K562 (cell line): ENCODE data around the gene DYRK4. TPM values are rescaled to one million over a fixed set of nuclear protein-coding genes. Genes with fewer than 3 reads are reported as not detected.

Experiments used
- ATAC-seq: fragments of 200-7000 bp; cut with Tn5 transposase; 3 replicates; pipeline ENCODE4 v1.9.1; 2020; ENCODE audit warnings: moderate library complexity
- BruUV-seq: library from RNA; stranded (reverse); fragments of 400-500 nt; replicated peaks from 2 replicates; lab custom pipeline; 2021; lab: Mats Ljungman, UMichigan
- CTCF ChIA-PET: fragments of 300-600 bp; formaldehyde crosslinking; extraction: SDS; loops from one replicate; lab custom pipeline; 2021; ENCODE audit warnings: low intra/inter-chr PET ratio; lab: Yijun Ruan, JAX
- POLR2A ChIA-PET: fragments of 300-600, 350-650 bp; sonication (Branson Sonifier 250); formaldehyde crosslinking; extraction: SDS; loops from one replicate; lab custom pipeline; 2021; ENCODE audit warnings: antibody characterized with exemption, inconsistent platforms; lab: Yijun Ruan, JAX
- DNase-seq, 4 experiments: peaks; one replicate each; pipeline versions ENCODE4 v3.0.0 to v3.0.0-alpha.2; 2011 to 2018; ENCODE audit warnings: low spot score in 3 of 4, mixed read lengths in 3 of 4; ENCODE audit errors: extremely low read depth in 1 of 4
- FAIRE-seq: peaks from 2 replicates; lab custom pipeline; 2011; peaks lifted over from hg19 to GRCh38; lab: Jason Lieb, UNC
- H2AFZ ChIP-seq: 2 replicates; pipeline ENCODE4 v1.6.0; 2011; ENCODE audit warnings: low read depth, low read length, control low read depth, inconsistent platforms
- H3K27ac ChIP-seq: fragments of 200-600 bp; 3 replicates; pipeline ENCODE4 v1.8.0; 2011; ENCODE audit warnings: low read depth, mild to moderate bottlenecking, control low read depth, inconsistent platforms, low read length, moderate library complexity, mixed read lengths; ENCODE audit errors: extremely low read depth
- H3K27me3 ChIP-seq, 2 experiments: fragments of 300-600 bp in 1 of 2; 2 replicates in 1 of 2; 3 replicates in 1 of 2; pipeline versions ENCODE4 v1.6.0 to v1.8.0; 2011; ENCODE audit warnings: inconsistent platforms in 2 of 2, low read length in 2 of 2, mild to moderate bottlenecking in 1 of 2, mixed read lengths in 1 of 2, moderate library complexity in 1 of 2; ENCODE audit not compliant: control insufficient read depth in 2 of 2, insufficient read depth in 2 of 2
- H3K36me3 ChIP-seq: fragments of 300-600 bp; 3 replicates; pipeline ENCODE4 v1.8.0; 2011; ENCODE audit warnings: mild to moderate bottlenecking, low read length, inconsistent platforms; ENCODE audit not compliant: control insufficient read depth, insufficient read depth
- H3K4me1 ChIP-seq, 2 experiments: fragments of 200-600 bp in 1 of 2; replicated peaks in 1 of 2; 2 replicates in 1 of 2; 3 replicates in 1 of 2; pipeline versions ENCODE4 v1.5.1 to v1.8.0; 2011; ENCODE audit warnings: inconsistent platforms in 2 of 2, low read length in 2 of 2, mild to moderate bottlenecking in 1 of 2, mixed read lengths in 1 of 2, moderate library complexity in 1 of 2; ENCODE audit not compliant: control insufficient read depth in 2 of 2, insufficient read depth in 2 of 2
- H3K4me2 ChIP-seq: 2 replicates; pipeline ENCODE4 v1.6.1; 2011; ENCODE audit warnings: low read length, control low read depth, inconsistent platforms, mixed read lengths; ENCODE audit not compliant: insufficient read depth
- H3K4me3 ChIP-seq: fragments of 200-600 bp; sonication (generic), shearing (Covaris generic); 2 replicates; pipeline ENCODE4 v1.5.1; 2016; ENCODE audit warnings: control low read depth, inconsistent platforms
- H3K79me2 ChIP-seq: fragments of 200-600 bp; 3 replicates; pipeline ENCODE4 v1.8.0; 2011; ENCODE audit warnings: low read length, inconsistent platforms; ENCODE audit not compliant: control insufficient read depth, insufficient read depth
- H3K9ac ChIP-seq, 2 experiments: 2 replicates each; pipeline versions ENCODE4 v1.6.0 to v1.6.1; 2011; ENCODE audit warnings: low read depth in 2 of 2, low read length in 2 of 2, control low read depth in 1 of 2, inconsistent platforms in 1 of 2, mild to moderate bottlenecking in 1 of 2, mixed read lengths in 1 of 2; ENCODE audit not compliant: insufficient read depth in 1 of 2
- H3K9me1 ChIP-seq: one replicate; pipeline ENCODE4 v1.6.0; 2011; ENCODE audit warnings: inconsistent platforms, mild to moderate bottlenecking, low read length, moderate library complexity; ENCODE audit not compliant: control insufficient read depth, insufficient read depth
- H3K9me3 ChIP-seq: replicated peaks from 2 replicates; pipeline ENCODE4 v1.5.1; 2011; ENCODE audit warnings: low read depth, low read length, inconsistent platforms; ENCODE audit not compliant: control insufficient read depth, insufficient read depth
- H4K20me1 ChIP-seq: replicated peaks from 2 replicates; pipeline ENCODE4 v1.6.1; 2011; ENCODE audit warnings: low read length, inconsistent platforms, mixed read lengths; ENCODE audit not compliant: control insufficient read depth, insufficient read depth
- CTBP1 ChIP-seq: fragments of 450-650 bp; IDR thresholded peaks from 2 replicates; pipeline ENCODE4 v1.6.1; 2016; ENCODE audit warnings: borderline replicate concordance
- EGR1 ChIP-seq: fragments of 450-650 bp; conservative IDR thresholded peaks from 2 replicates; pipeline ENCODE4 v1.6.1; 2017; ENCODE audit warnings: mild to moderate bottlenecking
- ELF1 ChIP-seq: fragments of 200-800 bp; sonication (Bioruptor generic); IDR thresholded peaks from 2 replicates; pipeline ENCODE4 v1.6.1; 2016; ENCODE audit warnings: missing genetic modification characterization, missing compliant biosample characterization
- EP300 ChIP-seq: IDR thresholded peaks from 2 replicates; pipeline ENCODE4 v1.6.1; 2012; ENCODE audit warnings: low read length, improper control_type of control experiment
- HIVEP1 ChIP-seq: fragments of 250-450 bp; sonication (Bioruptor Pico); IDR thresholded peaks from 2 replicates; pipeline ENCODE4 v1.4.0; 2020; ENCODE audit warnings: mild to moderate bottlenecking
- IRF1 ChIP-seq: sonication (generic); formaldehyde crosslinking; IDR thresholded peaks from 2 replicates; pipeline ENCODE4 v1.8.0; 2022; ENCODE audit warnings: missing genetic modification reagents, mild to moderate bottlenecking, borderline replicate concordance
- POLR2AphosphoS5 ChIP-seq: IDR thresholded peaks from 2 replicates; pipeline ENCODE4 v1.6.1; 2011; ENCODE audit warnings: mild to moderate bottlenecking, low read depth, low read length, moderate library complexity; ENCODE audit not compliant: control insufficient read depth, insufficient read depth
- POLR3G ChIP-seq: IDR thresholded peaks from 2 replicates; pipeline ENCODE4 v1.6.1; 2011; ENCODE audit not compliant: insufficient read length, insufficient replicate concordance; ENCODE audit errors: extremely low read depth
- RBM17 ChIP-seq: fragments of 200-400 bp; formaldehyde crosslinking; IDR thresholded peaks from 2 replicates; pipeline ENCODE4 v1.6.1; 2017; ENCODE audit warnings: low read depth, mild to moderate bottlenecking, low read length, borderline replicate concordance
- SNRNP70 ChIP-seq: fragments of 200-400 bp; formaldehyde crosslinking; optimal IDR thresholded peaks from 2 replicates; pipeline ENCODE3; 2017; ENCODE audit warnings: low read depth, low read length
- XRCC4 ChIP-seq: IDR thresholded peaks from one replicate; pipeline ENCODE4 v1.6.1; 2011; ENCODE audit not compliant: insufficient read depth, insufficient read length; ENCODE audit errors: extremely low read depth
- ZKSCAN3 ChIP-seq: fragments of 250-450 bp; sonication (Bioruptor Pico); IDR thresholded peaks from 2 replicates; pipeline ENCODE4 v1.4.0; 2020
- ZNF395 ChIP-seq: fragments of 200-800 bp; sonication (Bioruptor generic); IDR thresholded peaks from 2 replicates; pipeline ENCODE4 v1.6.1; 2017; ENCODE audit warnings: missing genetic modification characterization, missing compliant biosample characterization
- ZNF830 ChIP-seq: fragments of 250-450 bp; sonication (Bioruptor Pico); IDR thresholded peaks from 2 replicates; pipeline ENCODE4 v1.5.0; 2021; ENCODE audit warnings: mild to moderate bottlenecking
- WGBS: fragments of 100-300 bp; shearing (Covaris generic); methylation state at CpG from one replicate; pipeline ENCODE4 v1.1.6; 2016; ENCODE audit warnings: low coverage, mixed read lengths; ENCODE audit not compliant: insufficient coverage; ENCODE audit errors: missing lambda C conversion rate; 5-methylcytosine and 5-hydroxymethylcytosine counted together
- in situ Hi-C: fragments of 300-500 bp; cut with MboI; formaldehyde crosslinking; loops from 4 replicates; pipeline ENCODE4 v1.15.0; 2018; ENCODE audit warnings: inconsistent platforms, mixed read lengths
- intact Hi-C: fragments of 100-400 bp; cut with micrococcal nuclease; formaldehyde crosslinking; loops from 2 replicates; pipeline ENCODE4 v1.14.2; 2022
- polyA plus RNA-seq, 8 experiments: library from polyadenylated mRNA; depleted of rRNA in 4 of 8; stranded (reverse) in 5 of 8; unstranded in 3 of 8; fragments of >200 nt; fragmentation: Nextera tagmentation in 2 of 8; fragmentation: Illumina TruSeq in 1 of 8; extraction: Ambion mirVana in 2 of 8; extraction: Trizol in 1 of 8; gene quantifications; 2 replicates each; pipeline versions ENCODE4 v1.2.1 to v1.2.3, GENCODE V29; 2011 to 2014; ENCODE audit warnings: inconsistent platforms in 1 of 8, missing spikeins in 1 of 8
- total RNA-seq, 7 experiments: library from RNA; depleted of rRNA in 6 of 7; stranded (reverse); fragments of >200 nt in 6 of 7; fragmentation: Illumina TruSeq in 2 of 7; extraction: Trizol in 2 of 7; gene quantifications; 2 replicates each; pipeline versions ENCODE4 v1.2.1 to v1.2.3, GENCODE V29; 2011 to 2021; ENCODE audit warnings: low replicate concordance in 1 of 7
- TF ChIP-seq, protein P1 (sequence below): fragments of 250-450 bp; sonication (Bioruptor Pico); IDR thresholded peaks from 2 replicates; pipeline ENCODE4 v1.4.0; 2020; ENCODE audit warnings: mild to moderate bottlenecking
- TF ChIP-seq, protein P2 (sequence below): sonication (generic); formaldehyde crosslinking; IDR thresholded peaks from 2 replicates; pipeline ENCODE4 v1.8.0; 2022; ENCODE audit warnings: mild to moderate bottlenecking, missing genetic modification reagents

The DYRK4 gene
- total and polyA plus RNA-seq, 9 of the 15 experiments (the other 6 are each of a cell fraction or from before 2014, with no cell fraction given) = 13.4 to 37.4 (median 22.2) TPM

DNA sequence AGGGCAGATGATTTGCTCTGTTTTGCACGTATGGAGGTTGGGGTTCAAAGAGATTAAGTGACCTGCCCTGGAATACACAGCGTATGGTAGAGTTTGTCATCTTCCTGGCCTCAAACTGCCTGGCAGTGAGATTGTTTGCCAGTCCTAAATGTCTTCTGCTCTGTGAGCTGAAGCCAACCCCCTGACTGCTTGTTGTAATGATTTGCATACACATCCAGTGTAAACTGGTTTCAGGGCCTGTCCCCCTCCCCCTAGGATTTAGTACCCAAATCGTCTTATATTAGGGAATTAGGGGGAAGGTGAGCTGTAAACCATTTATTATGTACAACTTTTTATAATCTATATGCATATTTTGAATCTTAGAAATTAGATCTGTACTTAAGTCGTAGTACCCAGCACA is 48.5 kb downstream of the DYRK4 start:
- in situ Hi-C loops = no loop called here
- WGBS = 67% methylated on average over 3 of the region's 4 CpGs
- Histone ChIP-seq H3K27ac (no peak overlapping the region), H3K4me2 (no peak overlapping the region), H2AFZ (no peak overlapping the region), H3K9ac (no peak overlapping the region), H3K4me3 (no peak overlapping the region), H3K36me3 (peaks cover 4% of the 10 kb centered on the region; the same call in 1 of the 3 replicates), H3K9me1 (no peaks in the 10 kb centered on the region), H3K27me3 (no peaks in the 10 kb centered on the region), H4K20me1 (no peaks in the 10 kb centered on the region), H3K4me1 (no peaks in the 10 kb centered on the region; a peak in 1 of 5 replicates), H3K79me2 (no peaks in the 10 kb centered on the region), H3K9me3 (no peaks in the 10 kb centered on the region)
- no peak for ATAC-seq
- DNase-seq = no peak
- ChIA-PET POLR2A (interaction anchor here (0.9 kb wide), 1 partner anchor 10 kb away, joined by 3 read pairs; no protein-coding TSS in a partner anchor), CTCF (no interaction called here)
- BruUV-seq = no TSS peak
- intact Hi-C loops = no loop called here
- no peak for FAIRE-seq
- TF ChIP-seq ZNF395 (CRISPR knock-in tag) = no peak
- TF ChIP-seq POLR2AphosphoS5 = no peak
- TF ChIP-seq IRF1 (CRISPR knock-in tag) = no peak
- TF ChIP-seq POLR3G = no peak
- TF ChIP-seq, protein P1, sequence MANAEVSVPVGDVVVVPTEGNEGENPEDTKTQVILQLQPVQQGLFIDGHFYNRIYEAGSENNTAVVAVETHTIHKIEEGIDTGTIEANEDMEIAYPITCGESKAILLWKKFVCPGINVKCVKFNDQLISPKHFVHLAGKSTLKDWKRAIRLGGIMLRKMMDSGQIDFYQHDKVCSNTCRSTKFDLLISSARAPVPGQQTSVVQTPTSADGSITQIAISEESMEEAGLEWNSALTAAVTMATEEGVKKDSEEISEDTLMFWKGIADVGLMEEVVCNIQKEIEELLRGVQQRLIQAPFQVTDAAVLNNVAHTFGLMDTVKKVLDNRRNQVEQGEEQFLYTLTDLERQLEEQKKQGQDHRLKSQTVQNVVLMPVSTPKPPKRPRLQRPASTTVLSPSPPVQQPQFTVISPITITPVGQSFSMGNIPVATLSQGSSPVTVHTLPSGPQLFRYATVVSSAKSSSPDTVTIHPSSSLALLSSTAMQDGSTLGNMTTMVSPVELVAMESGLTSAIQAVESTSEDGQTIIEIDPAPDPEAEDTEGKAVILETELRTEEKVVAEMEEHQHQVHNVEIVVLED (CRISPR knock-in tag) = no peak
- no peak for TF ChIP-seq XRCC4
- no peak for TF ChIP-seq EGR1
- TF ChIP-seq, protein P2, sequence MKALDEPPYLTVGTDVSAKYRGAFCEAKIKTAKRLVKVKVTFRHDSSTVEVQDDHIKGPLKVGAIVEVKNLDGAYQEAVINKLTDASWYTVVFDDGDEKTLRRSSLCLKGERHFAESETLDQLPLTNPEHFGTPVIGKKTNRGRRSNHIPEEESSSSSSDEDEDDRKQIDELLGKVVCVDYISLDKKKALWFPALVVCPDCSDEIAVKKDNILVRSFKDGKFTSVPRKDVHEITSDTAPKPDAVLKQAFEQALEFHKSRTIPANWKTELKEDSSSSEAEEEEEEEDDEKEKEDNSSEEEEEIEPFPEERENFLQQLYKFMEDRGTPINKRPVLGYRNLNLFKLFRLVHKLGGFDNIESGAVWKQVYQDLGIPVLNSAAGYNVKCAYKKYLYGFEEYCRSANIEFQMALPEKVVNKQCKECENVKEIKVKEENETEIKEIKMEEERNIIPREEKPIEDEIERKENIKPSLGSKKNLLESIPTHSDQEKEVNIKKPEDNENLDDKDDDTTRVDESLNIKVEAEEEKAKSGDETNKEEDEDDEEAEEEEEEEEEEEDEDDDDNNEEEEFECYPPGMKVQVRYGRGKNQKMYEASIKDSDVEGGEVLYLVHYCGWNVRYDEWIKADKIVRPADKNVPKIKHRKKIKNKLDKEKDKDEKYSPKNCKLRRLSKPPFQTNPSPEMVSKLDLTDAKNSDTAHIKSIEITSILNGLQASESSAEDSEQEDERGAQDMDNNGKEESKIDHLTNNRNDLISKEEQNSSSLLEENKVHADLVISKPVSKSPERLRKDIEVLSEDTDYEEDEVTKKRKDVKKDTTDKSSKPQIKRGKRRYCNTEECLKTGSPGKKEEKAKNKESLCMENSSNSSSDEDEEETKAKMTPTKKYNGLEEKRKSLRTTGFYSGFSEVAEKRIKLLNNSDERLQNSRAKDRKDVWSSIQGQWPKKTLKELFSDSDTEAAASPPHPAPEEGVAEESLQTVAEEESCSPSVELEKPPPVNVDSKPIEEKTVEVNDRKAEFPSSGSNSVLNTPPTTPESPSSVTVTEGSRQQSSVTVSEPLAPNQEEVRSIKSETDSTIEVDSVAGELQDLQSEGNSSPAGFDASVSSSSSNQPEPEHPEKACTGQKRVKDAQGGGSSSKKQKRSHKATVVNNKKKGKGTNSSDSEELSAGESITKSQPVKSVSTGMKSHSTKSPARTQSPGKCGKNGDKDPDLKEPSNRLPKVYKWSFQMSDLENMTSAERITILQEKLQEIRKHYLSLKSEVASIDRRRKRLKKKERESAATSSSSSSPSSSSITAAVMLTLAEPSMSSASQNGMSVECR (CRISPR knock-in tag) = no peak
- no peak for TF ChIP-seq CTBP1
- no peak for TF ChIP-seq ELF1 (tag)
- TF ChIP-seq SNRNP70 = no peak
- TF ChIP-seq ZKSCAN3 = no peak
- no peak for TF ChIP-seq EP300
- TF ChIP-seq HIVEP1 (CRISPR knock-in tag) = no peak
- TF ChIP-seq ZNF830 (CRISPR knock-in tag) = no peak
- TF ChIP-seq RBM17 = no peak
